KMS-11 (cell line): ENCODE data around the gene SLC7A1.
A peak's percentile ranks its signal among the peaks of the same experiment; 100 is the strongest.

ENCODE experiments used
- H2AFZ ChIP-seq: fragments of 200-600 bp; sonication (generic); 2 replicates; pipeline ENCODE4 v1.6.1; 2016; ENCODE audit warnings: antibody characterized with exemption, mixed run types, low read depth
- H3K27ac ChIP-seq: fragments of 200-600 bp; sonication (generic); 2 replicates; pipeline ENCODE4 v1.6.1; 2016; ENCODE audit warnings: mild to moderate bottlenecking, mixed run types
- H3K27me3 ChIP-seq: fragments of 200-600 bp; sonication (generic); 2 replicates; pipeline ENCODE4 v1.6.1; 2017; ENCODE audit warnings: mild to moderate bottlenecking, low read depth, mixed run types, moderate library complexity; ENCODE audit not compliant: insufficient read depth
- H3K36me3 ChIP-seq: fragments of 200-600 bp; sonication (generic); 2 replicates; pipeline ENCODE4 v1.6.1; 2017; ENCODE audit warnings: mild to moderate bottlenecking, mixed run types; ENCODE audit not compliant: insufficient read depth
- H3K4me1 ChIP-seq: fragments of 200-600 bp; sonication (generic); 2 replicates; pipeline ENCODE4 v1.6.1; 2016; ENCODE audit warnings: mild to moderate bottlenecking, low read depth, mixed run types; ENCODE audit not compliant: poor library complexity, severe bottlenecking
- H3K4me2 ChIP-seq: fragments of 200-600 bp; sonication (generic); 2 replicates; pipeline ENCODE4 v1.7.0; 2016; ENCODE audit warnings: mild to moderate bottlenecking, mixed run types
- H3K4me3 ChIP-seq: fragments of 200-600 bp; sonication (generic); IDR thresholded peaks from 2 replicates; pipeline ENCODE4 v1.6.1; 2017; ENCODE audit warnings: low read depth, low read length, mixed read lengths; ENCODE audit not compliant: insufficient read depth
- H3K79me2 ChIP-seq: fragments of 200-600 bp; sonication (generic); 2 replicates; pipeline ENCODE4 v1.6.1; 2016; ENCODE audit warnings: low read depth, mixed run types; ENCODE audit not compliant: insufficient read depth
- H3K9ac ChIP-seq: fragments of 200-600 bp; sonication (generic); 2 replicates; pipeline ENCODE4 v1.6.1; 2016; ENCODE audit warnings: mild to moderate bottlenecking, mixed run types
- H4K20me1 ChIP-seq: fragments of 200-600 bp; sonication (generic); 2 replicates; pipeline ENCODE4 v1.6.1; 2016; ENCODE audit warnings: mild to moderate bottlenecking, mixed run types; ENCODE audit not compliant: insufficient read depth
- CTCF ChIP-seq: fragments of 200-600 bp; sonication (generic); conservative IDR thresholded peaks from 2 replicates; pipeline ENCODE4 v1.6.1; 2017; ENCODE audit warnings: low read depth, mild to moderate bottlenecking, antibody characterized with exemption, low read length, moderate library complexity, mixed read lengths

The SLC7A1 gene

DNA sequence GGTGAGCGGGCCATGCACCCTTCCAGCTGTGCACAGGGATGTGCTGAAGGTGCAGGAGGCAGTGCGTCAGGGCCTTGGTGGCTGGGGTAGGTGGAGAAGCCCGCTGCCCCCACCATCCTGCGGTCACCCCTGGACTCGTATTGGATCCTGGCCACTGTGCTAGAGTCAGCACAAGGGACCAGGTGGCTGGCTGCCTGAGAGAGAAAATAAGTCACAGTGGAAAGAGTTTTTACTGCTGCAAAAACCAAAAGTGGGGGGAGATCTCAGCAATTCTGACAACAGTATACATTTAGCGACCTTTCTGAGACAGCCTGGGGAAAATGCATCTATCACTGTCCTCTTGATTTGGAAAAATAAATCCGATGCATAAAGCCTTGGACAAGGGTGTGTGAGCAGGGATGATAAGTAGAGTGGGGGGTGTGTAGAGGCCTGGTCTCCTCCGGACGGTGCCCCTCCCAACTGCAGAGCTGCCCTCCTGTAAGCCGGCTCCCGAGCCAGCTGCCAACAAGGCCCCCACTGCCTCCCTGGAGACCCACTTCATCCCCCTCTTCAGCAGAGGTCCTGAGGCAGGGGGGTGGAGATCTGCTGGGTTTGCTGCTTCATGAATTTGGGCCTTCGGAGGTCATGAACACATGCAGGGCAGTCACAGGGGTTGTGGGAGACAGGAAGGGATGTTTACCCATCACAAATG, 84.2 kb downstream of the SLC7A1 start:
- no peak overlapping the region for H3K27ac ChIP-seq
- H3K79me2 ChIP-seq = no peaks in the 10 kb centered on the region
- TF ChIP-seq CTCF = no peak
- no peaks in the 10 kb centered on the region for H3K27me3 ChIP-seq
- H2AFZ ChIP-seq = no peak overlapping the region
- no peak overlapping the region for H3K4me2 ChIP-seq
- H3K9ac ChIP-seq = no peak overlapping the region
- peaks cover 20% of the 10 kb centered on the region for H3K4me1 ChIP-seq
- H3K36me3 ChIP-seq = no peaks in the 10 kb centered on the region
- no peak overlapping the region for H3K4me3 ChIP-seq
- no peaks in the 10 kb centered on the region for H4K20me1 ChIP-seq

GRCh38 chr13:29510651-29511084, 84.8 kb downstream of the SLC7A1 start:
- peaks cover 25% of the 10 kb centered on the region for H3K4me1 ChIP-seq
- TF ChIP-seq CTCF = no peak
- no peak overlapping the region for H3K27ac ChIP-seq
- H3K79me2 ChIP-seq = no peaks in the 10 kb centered on the region
- H3K27me3 ChIP-seq = no peaks in the 10 kb centered on the region
- H3K4me3 ChIP-seq = no peak overlapping the region
- H3K9ac ChIP-seq = no peak overlapping the region
- H4K20me1 ChIP-seq = no peaks in the 10 kb centered on the region
- H2AFZ ChIP-seq = no peak overlapping the region
- no peaks in the 10 kb centered on the region for H3K36me3 ChIP-seq
- H3K4me2 ChIP-seq = no peak overlapping the region

DNA sequence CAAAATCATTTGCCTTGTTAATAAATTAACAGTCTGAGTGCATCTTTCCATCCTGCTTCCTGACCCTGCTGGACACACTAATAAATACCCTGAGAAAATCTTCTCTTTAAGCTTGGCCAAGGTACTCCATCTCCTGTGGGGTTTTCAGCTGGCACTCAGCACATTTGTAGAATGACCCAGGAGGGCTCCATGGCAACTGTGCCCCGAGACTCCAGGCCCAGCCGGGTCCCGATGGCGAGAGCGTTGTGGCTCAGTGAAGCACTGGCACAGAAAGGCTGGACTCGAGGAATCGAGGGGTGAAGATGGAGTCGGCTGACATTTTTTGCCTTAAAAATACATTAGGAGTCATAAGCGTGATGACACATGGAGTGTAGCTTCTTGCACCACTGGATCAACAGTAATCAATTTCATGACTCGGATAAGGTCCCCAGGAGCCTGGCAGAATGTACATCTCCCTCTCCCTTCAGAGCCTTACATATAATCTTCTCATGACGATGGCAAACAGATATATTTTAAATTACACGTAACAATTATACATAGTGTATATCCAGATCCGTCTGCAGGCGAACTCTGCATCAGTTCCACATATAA, 85.4 kb downstream of the SLC7A1 start:
- Histone ChIP-seq H4K20me1 (no peaks in the 10 kb centered on the region), H3K4me1 (peaks cover 25% of the 10 kb centered on the region), H2AFZ (no peak overlapping the region)

GRCh38 chr13:29508876-29509252, 86.6 kb downstream of the SLC7A1 start:
- Histone ChIP-seq H4K20me1 (no peaks in the 10 kb centered on the region), H3K9ac (no peak overlapping the region)

More for the DNA sequence above, 85.4 kb downstream of the SLC7A1 start:
- H3K9ac ChIP-seq = no peak overlapping the region
- no peaks in the 10 kb centered on the region for H3K27me3 ChIP-seq
- H3K27ac ChIP-seq = no peak overlapping the region
- TF ChIP-seq CTCF = no peak
- H3K4me2 ChIP-seq = no peak overlapping the region
- no peaks in the 10 kb centered on the region for H3K36me3 ChIP-seq
- H3K79me2 ChIP-seq = no peaks in the 10 kb centered on the region
- H3K4me3 ChIP-seq = no peak overlapping the region

More at GRCh38 chr13:29508876-29509252, 86.6 kb downstream of the SLC7A1 start:
- Histone ChIP-seq H3K79me2 (no peaks in the 10 kb centered on the region), H3K27ac (0 out of 2 replicates have a peak overlapping the region, but pooled peaks have one; percentile 20), H3K4me3 (no peak overlapping the region), H3K27me3 (no peaks in the 10 kb centered on the region), H3K4me1 (peaks cover 25% of the 10 kb centered on the region), H3K4me2 (no peak overlapping the region; the same call in 1 of the 2 replicates), H3K36me3 (no peaks in the 10 kb centered on the region), H2AFZ (no peak overlapping the region)
- TF ChIP-seq CTCF = no peak
